Stimulated activated effector memory CD8-positive, alpha-beta T cell treated with anti-CD3 and anti-CD28 coated beads, Interleukin-12 subunit alpha, Interleukin-12 subunit beta, amount 100 ng/mL, for 72 hours (primary cell): ENCODE measurements around the gene IER5L.
A peak's percentile ranks its signal among the peaks of the same experiment; 100 is the strongest.
"Not testable (repeated sequence)": the region's sequence is repeated elsewhere in the genome, so short reads cannot be mapped to it uniquely, and the experiment has no call there.

Source experiments
- ATAC-seq: fragments of 150-1000 bp; cut with Tn5 transposase; 2 replicates; pipeline ENCODE4 v1.10.0; 2021
- DNase-seq, 2 donors: peaks; one replicate each; pipeline ENCODE4 v3.0.0; 2021 to 2022; ENCODE audit warnings: low spot score in 2 of 2
- H3K27ac Mint-ChIP-seq: one replicate; pipeline ENCODE4 v1.8.0; 2022; ENCODE audit warnings: mild to moderate bottlenecking, mixed read lengths
- H3K36me3 Mint-ChIP-seq: one replicate; pipeline ENCODE4 v1.8.0; 2022; ENCODE audit warnings: mild to moderate bottlenecking, mixed read lengths
- H3K4me1 Mint-ChIP-seq: one replicate; pipeline ENCODE4 v1.8.0; 2022; ENCODE audit warnings: mixed read lengths
- H3K4me3 Mint-ChIP-seq: one replicate; pipeline ENCODE4 v1.8.0; 2022; ENCODE audit warnings: mild to moderate bottlenecking, mixed read lengths
- H3K9me3 Mint-ChIP-seq: one replicate; pipeline ENCODE4 v1.8.0; 2022; ENCODE audit warnings: mixed read lengths

The IER5L gene

DNA sequence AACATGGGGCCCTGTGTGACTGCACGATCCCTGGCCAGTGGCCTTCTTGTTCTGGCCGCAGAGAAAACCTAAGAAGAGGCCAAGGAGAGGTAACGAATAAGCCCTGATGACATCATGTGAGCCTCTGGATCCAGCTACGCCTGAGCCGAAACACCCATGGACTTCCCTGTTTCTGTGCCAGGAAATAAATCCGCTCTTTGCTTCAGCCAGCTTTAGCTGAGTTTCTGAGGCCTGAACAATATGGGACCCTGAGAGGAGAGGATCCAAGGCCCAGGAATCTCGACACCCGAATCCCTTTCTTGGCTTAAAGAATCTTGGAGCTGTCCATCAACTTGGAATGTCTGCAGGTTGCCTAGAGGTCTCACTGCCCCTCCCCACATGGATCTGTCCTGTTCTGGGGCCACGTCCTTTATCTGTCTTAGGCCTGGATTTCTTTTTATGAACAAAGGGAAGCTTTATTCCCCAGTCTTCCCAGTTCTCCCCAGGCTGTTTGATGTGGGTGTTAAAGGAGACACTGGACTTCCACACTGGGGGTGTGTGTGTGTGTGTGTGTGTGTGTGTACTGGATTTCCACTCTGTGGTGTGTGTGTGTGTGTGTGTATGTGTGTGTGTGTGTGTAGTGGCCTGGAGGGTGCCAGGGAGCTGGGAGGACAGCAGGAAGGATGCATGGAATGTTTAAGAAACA, 13.7 kb downstream of the IER5L start:
- Mint-ChIP-seq H3K4me3 (no peak overlapping the region), H3K36me3 (no peaks in the 10 kb centered on the region), H3K9me3 (no peaks in the 10 kb centered on the region), H3K27ac (no peak overlapping the region), H3K4me1 (peaks cover 17% of the 10 kb centered on the region)
- ATAC-seq (no peak), DNase-seq (no peak)

DNA sequence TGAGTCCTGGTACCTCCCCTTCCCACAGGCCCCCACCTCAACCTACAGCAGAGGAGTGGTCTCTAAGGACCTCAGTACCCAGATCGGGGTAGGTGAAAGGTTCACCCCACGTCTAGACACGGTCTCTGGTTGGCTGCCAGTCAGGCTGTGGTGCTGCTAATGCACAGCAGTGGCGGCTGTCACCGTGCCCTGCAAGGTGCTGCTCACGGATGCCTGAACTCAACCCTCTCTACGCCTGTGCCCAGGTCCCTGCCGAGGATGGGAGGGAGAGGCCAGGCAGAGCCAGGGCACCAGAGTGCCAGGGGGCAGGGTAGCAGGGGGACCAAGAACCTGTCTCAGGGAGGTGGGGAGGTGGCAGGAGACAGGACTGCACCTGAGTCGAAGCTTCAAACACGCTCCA, 14.3 kb downstream of the IER5L start:
- Mint-ChIP-seq H3K4me1 (peaks cover 17% of the 10 kb centered on the region), H3K9me3 (no peaks in the 10 kb centered on the region), H3K36me3 (no peaks in the 10 kb centered on the region), H3K4me3 (no peak overlapping the region), H3K27ac (no peak overlapping the region)
- DNase-seq (no peak), ATAC-seq (peak; percentile 6)

DNA sequence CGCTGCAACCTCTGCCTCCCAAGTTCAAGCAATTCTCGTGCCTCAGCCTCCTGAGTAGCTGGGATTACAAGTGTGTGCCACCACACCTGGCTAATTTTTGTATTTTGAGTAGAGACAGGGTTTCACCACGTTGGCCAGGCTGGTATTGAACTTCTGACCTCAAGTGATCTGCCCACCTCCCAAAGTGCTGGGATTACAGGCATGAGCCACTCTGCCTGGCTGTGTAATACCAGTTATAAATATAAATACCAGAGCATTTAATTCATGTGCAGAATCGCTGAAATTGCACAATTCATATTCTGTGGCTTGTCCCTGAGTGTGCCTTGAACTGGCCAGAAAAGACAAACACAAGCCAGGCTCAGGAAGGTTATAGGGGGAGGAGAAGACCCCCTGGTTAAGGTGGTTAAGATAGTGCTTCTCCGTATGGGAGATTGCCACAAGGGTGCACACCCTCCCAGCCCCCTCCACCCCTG, 14.8 kb downstream of the IER5L start:
- H3K36me3 Mint-ChIP-seq, ATAC-seq, H3K9me3 Mint-ChIP-seq, H3K4me3 Mint-ChIP-seq, H3K27ac Mint-ChIP-seq, DNase-seq: not testable (repeated sequence)
- peaks cover 17% of the 10 kb centered on the region for H3K4me1 Mint-ChIP-seq

DNA sequence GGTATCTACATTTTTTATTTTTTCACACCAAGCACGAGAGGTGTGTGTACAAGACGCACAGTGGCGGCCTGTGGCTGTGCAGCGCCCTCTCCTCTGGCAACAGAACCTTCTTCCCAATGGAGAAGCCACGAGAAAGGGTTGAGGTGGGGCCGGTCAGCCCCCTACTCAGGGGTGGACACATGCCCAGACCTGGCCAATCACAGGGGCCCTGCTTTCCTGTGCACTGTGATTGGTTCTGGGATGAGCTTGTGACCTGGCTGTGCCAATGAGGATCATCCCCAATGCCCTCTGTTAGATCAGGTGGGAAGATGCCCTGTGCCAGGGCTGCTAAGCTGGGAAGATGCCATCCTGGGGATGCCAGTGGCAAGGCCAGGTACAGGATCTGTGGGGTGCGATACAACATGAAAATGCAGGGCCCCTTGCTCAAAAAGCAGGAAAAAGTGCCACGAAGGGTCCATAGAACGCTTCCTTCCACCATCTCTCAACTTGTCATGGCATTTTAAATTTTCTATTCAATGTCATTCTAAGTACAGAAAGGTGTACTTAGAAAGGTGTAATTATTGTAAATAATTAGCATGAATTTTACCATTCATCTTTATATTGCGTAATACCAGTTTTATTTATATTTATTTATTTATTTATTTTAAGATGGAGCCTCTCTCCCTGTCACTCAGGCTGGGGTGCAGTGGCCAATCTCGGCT, 15.4 kb downstream of the IER5L start:
- Mint-ChIP-seq H3K27ac (no peak overlapping the region), H3K36me3 (no peaks in the 10 kb centered on the region), H3K4me1 (peaks cover 11% of the 10 kb centered on the region), H3K4me3 (no peak overlapping the region), H3K9me3 (no peaks in the 10 kb centered on the region)
- DNase-seq: no peak
- no peak for ATAC-seq

DNA sequence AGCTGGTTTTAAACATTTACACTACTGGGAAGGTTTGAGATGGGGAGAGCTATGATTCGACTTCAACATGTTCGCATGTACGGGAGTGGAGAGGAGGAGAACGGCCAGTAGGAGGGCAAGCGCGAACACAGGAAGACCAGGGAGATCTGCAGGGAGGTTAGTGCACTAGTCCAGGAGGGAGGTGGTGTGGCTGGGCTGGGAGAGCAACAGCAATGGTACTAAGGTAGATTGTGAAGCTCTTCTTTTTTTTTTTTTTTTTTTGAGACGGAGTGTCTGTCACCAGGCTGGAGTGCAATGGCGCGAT, 16.6 kb downstream of the IER5L start:
- H3K4me1 Mint-ChIP-seq: no peaks in the 10 kb centered on the region

DNA sequence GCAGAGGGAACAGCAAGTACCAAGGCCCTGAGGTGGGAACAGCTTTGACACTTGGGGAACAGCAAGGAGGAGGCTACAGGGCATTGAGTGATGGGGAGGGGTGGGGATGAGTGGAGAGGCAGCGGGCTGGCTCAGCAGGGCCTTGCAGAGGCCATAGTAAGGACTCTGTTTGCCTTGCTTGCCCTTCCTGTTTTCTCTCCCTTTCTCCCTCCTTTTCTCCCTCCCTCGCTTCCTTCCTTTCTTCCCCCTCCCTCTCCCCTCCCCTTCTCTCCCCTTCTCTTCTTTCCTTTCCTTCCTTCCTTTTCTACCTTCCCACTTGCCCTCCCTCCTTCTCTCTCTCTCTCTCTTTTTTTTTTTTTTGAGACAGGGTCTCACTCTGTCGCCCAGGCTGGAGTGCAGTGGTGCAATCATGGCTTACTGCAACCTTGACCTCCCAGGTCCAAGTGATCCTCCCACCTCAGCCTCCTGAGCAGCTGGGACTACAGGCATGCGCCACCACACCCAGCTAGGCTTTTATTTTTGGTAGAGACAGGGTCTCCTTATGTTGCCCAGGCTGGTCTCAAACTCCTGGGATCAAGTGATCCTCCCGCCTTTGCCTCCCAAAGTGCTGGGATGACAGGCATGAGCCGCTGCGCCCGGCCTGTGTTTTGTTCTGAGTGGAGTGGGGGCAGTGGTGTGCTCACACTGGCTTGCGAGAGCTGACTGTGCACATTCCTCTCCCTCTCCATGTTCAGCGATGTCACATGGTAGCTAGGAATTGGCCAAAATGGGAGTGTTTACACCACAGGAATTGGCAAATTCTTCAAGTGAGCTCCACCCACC, 17.1 kb downstream of the IER5L start:
- Mint-ChIP-seq H3K27ac (peak overlapping the region; percentile 20), H3K9me3 (no peaks in the 10 kb centered on the region), H3K4me1 (no peaks in the 10 kb centered on the region), H3K36me3 (no peaks in the 10 kb centered on the region), H3K4me3 (no peak overlapping the region)
- ATAC-seq (no peak), DNase-seq (no peak)

More for the DNA sequence above, 16.6 kb downstream of the IER5L start:
- Mint-ChIP-seq H3K36me3 (no peaks in the 10 kb centered on the region), H3K4me3 (no peak overlapping the region), H3K27ac (peak overlapping the region; percentile 20), H3K9me3 (no peaks in the 10 kb centered on the region)
- ATAC-seq (no peak), DNase-seq (no peak)

DNA sequence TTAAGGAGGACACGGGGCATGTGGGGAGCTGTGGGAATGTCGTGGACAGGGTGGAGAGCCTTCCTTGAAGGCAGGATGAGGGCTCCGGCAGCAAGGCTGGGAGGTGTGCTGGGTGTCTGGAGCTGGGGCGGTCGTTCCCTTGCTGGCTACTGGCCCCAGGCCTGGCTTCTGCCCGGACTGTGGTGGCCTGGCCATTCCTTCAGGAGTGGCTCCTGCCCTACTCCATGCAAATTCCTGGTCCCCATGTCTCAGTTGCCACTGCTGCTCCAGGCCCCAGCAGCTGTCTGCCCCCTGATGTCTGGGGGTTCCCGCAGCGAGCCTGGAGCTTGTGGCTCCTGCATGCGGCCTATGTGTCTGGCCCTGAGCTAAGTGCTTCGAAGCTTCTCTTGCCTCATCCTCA, 21.9 kb downstream of the IER5L start:
- DNase-seq (no peak), ATAC-seq (no peak)
- Mint-ChIP-seq H3K36me3 (no peaks in the 10 kb centered on the region), H3K4me1 (no peaks in the 10 kb centered on the region), H3K4me3 (no peak overlapping the region), H3K27ac (no peak overlapping the region), H3K9me3 (no peaks in the 10 kb centered on the region)

DNA sequence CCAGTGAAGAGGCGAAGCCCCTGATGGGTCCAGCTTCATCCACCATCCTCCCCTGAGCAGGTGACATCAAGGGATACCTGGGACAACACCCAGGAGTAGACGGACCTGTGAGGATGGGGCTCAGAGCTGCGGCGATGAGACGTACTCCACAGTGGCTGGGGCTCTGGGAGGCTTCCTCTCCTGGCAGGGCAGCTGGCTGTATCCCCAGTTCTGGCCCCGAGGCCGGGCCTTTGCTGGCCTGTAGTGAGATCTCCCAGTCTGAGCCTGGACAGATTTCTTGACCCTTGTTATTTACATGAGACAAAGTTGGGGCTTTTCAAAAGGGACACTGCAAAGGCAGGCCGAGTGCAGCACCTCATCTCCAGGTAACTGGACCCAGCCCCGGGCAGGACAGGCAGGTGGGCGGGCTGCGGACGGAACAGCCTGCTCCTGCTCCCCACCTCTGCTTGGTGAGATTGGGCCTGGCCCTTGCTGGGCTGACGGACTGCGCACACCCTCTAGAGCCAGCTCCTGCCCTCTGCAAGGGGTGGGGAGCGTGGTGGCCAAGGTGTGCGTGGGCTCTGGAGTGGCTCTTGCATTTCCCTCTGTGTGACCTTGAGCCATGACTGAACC, 23.1 kb downstream of the IER5L start:
- Mint-ChIP-seq H3K27ac (no peak overlapping the region), H3K4me1 (no peaks in the 10 kb centered on the region), H3K4me3 (no peak overlapping the region), H3K36me3 (no peaks in the 10 kb centered on the region), H3K9me3 (no peaks in the 10 kb centered on the region)
- DNase-seq (no peak), ATAC-seq (peak; percentile 4)

DNA sequence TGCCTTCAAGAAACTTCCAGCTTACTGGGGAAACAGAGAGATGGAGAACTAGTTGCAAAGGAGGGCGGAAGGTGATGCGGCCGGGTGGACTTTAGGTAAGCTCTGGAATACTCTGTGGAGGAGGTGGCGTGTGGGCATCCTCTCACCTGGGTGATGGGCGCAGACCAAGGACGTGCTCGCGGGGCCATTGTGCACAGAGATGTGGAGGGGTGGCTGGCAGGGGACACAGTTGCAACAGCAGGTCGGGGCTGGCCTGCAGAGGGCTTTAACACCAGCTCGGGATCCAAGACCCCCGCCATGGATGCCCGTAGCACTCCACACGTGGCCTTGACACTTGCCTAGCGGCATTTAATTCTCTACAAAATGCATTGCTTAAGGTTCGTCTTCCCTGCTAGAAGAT, 26.6 kb downstream of the IER5L start:
- H3K4me3 Mint-ChIP-seq: no peak overlapping the region
- no peaks in the 10 kb centered on the region for H3K9me3 Mint-ChIP-seq
- no peak for DNase-seq
- no peak for ATAC-seq
- H3K4me1 Mint-ChIP-seq: peaks cover 6% of the 10 kb centered on the region
- peak overlapping the region; percentile 78 for H3K27ac Mint-ChIP-seq
- peaks cover 7% of the 10 kb centered on the region for H3K36me3 Mint-ChIP-seq

DNA sequence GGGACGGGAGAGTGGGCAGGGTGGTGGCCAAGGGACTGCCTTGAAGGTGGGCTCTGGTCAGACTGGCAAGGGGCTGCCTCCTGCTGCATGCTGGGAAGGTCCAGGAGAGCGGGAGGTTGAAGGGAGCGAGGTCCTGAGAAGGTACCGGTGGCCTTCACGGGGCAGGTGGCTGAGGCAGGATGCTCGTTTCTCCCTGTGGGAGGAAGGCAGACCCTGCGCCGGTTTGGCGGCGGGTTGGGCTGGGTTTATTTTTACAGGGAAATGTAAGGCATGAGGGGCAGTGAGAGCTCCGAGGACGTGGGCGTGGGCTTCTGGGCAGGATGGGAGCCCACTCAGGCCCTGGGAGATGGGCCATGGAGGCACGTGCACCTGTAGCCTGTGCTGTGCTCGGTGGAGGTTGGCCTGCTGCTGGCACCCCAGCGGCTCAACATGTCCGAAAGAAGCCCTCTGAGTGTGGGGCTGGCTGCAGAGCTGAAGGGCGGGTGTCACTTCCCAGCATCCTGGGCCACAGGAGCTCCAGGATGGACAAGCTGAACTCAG, 27.3 kb downstream of the IER5L start:
- H3K36me3 Mint-ChIP-seq: peaks cover 7% of the 10 kb centered on the region
- H3K27ac Mint-ChIP-seq: peak overlapping the region; percentile 77
- peaks cover 6% of the 10 kb centered on the region for H3K4me1 Mint-ChIP-seq
- H3K4me3 Mint-ChIP-seq: no peak overlapping the region
- no peak for DNase-seq
- ATAC-seq: no peak
- no peaks in the 10 kb centered on the region for H3K9me3 Mint-ChIP-seq

DNA sequence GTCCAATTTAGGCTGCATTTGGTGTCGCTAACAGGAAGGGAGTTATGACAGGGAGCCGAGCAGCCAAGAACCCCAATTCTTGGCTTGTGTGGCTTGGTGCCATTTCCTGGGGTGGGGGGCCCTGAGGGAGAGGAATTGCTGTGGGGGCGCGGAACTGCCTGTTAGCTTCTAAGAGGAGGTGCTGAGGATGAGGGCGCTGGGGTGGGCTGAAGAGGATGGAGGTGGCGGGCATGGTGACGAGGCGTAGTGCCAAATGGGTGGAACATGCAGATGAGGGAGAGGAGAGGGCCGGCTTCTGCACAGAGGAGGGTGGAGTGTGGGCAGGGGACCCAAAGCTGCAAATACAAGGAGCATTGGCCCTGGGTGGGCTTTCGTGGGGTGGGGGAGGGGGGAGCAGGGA, 27.9 kb downstream of the IER5L start:
- Mint-ChIP-seq H3K4me3 (no peak overlapping the region), H3K36me3 (peaks cover 11% of the 10 kb centered on the region), H3K9me3 (no peaks in the 10 kb centered on the region), H3K27ac (peak overlapping the region; percentile 77), H3K4me1 (peaks cover 6% of the 10 kb centered on the region)
- no peak for DNase-seq
- ATAC-seq: no peak

DNA sequence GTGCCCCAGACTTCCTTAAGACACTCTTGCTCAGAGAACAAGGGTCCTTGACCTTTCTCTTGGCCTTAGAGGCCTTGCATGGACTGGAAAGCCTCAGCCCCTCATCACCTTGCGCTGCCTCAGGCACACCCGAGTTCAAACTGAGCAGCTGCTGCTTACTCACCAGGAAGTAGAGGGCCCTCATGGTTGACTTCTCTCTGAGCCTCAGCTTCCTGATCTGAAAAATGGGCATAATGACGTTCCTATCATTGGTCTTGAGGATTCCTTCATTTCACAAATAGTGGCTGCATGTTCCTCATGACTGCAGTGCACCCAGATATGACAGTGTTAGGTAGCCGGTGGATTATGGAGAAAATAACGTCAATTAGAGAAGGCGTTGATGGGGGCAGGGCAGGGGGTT, 28.6 kb downstream of the IER5L start:
- peaks cover 6% of the 10 kb centered on the region for H3K4me1 Mint-ChIP-seq
- peak overlapping the region; percentile 77 for H3K27ac Mint-ChIP-seq
- DNase-seq (no peak), ATAC-seq (no peak)
- H3K4me3 Mint-ChIP-seq: no peak overlapping the region
- peaks cover 18% of the 10 kb centered on the region for H3K36me3 Mint-ChIP-seq
- no peaks in the 10 kb centered on the region for H3K9me3 Mint-ChIP-seq

DNA sequence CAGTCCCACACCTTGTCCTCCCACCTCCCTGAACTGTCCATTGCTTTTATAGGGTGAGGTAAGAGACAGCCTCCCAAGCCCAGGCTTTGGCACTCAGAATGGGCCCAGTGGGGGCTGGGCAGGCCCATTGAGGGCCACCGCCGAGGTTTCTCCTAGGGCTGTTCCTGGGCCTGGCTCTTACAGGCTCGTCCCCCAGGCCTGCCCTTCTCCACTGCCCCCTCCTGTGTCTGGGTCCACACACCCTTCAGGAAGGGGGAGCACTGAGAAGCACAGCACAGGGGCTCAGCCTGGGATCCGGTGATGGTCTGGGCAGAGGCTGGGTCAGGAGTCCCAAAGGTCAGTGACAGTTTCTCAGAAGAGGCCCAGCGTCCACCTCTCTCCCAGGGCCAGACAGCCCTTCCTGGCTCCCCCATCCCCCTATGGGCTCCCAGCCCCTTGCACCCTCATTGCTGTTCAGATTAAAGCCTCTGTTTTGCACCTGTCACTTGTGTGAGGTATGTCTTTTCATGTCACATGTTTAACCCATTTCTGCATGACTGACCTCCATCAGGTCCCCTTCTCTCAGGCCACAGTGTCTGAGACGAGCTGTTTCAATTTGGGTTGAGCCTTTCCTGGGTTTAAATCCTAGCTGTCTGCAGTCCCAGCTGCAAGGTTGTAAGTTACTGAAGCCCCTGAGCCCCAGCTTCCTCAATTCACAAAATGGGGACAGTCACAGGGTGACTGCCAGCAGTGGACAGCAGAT, 29.4 kb downstream of the IER5L start:
- H3K4me1 Mint-ChIP-seq: peaks cover 12% of the 10 kb centered on the region
- peak overlapping the region; percentile 77 for H3K27ac Mint-ChIP-seq
- DNase-seq (no peak), ATAC-seq (no peak)
- H3K9me3 Mint-ChIP-seq: no peaks in the 10 kb centered on the region
- no peak overlapping the region for H3K4me3 Mint-ChIP-seq
- peaks cover 26% of the 10 kb centered on the region for H3K36me3 Mint-ChIP-seq

DNA sequence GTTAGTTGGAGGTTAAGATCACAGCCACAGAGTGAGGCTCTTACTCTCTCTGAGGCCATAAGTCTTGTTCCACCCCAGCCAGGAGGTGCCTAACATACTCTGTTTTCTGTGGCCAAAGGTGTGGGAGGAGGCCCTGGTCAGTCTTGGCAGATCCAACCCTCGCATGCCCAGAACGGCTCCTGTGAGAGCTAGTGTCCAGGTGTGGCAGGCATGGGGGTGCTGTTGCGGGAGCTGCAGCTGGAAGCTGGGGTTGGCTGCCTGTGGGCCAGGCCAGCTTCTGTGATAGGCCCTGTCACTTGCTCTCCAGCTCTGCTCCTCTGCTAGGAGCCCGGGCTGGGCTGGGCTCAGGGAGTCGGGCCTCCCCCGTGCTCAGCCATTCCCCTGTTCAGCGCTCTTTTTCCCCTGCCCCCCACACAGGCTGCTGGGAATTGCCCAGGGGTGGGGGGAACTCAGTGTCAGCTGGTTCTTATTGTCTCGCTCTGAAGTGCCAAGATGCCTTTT, 31.6 kb downstream of the IER5L start:
- peak overlapping the region; percentile 83 for H3K27ac Mint-ChIP-seq
- no peak for ATAC-seq
- H3K36me3 Mint-ChIP-seq: peaks cover 36% of the 10 kb centered on the region

More for the DNA sequence above, 31.6 kb downstream of the IER5L start:
- H3K4me1 Mint-ChIP-seq: peaks cover 26% of the 10 kb centered on the region
- H3K4me3 Mint-ChIP-seq: no peak overlapping the region
- no peaks in the 10 kb centered on the region for H3K9me3 Mint-ChIP-seq
- DNase-seq: no peak
